HTERT RPE-1 (cell line): Measurements from ENCODE around the gene VPS54.

ENCODE experiments used
- in situ Hi-C: fragments of 300-500 bp; cut with MboI; formaldehyde crosslinking; loops from 4 replicates; pipeline ENCODE4 v1.14.3; 2020; ENCODE audit warnings: low sequenced_read_pairs

The VPS54 gene

GRCh38 chr2:63846487-63846886 lies 172.7 kb downstream of the VPS54 start:
- in situ Hi-C loops: no loop called here

- in situ Hi-C loops: no loop called here
Measured at GRCh38 chr2:63845866-63846265, 173.4 kb downstream of the VPS54 start.

DNA sequence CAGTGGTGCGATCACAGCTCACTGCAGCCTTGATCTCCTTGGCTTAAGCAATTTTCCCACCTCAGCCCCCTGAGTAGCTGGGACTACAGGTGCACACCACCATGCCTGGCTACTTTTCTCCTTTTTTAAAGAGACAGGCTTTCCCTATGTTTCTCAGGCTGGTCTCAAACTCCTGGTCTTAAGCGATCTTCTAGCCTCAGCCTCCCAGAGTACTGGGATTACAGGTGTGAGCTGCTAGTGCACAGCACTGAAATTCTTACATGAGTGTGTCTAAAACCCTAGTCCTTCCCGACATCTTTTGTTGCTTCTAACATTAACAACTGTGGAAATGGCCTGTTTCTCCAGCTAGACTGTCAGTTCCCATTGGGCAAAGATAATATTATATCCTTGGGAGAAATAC lies 174.6 kb downstream of the VPS54 start:
- in situ Hi-C loops: no loop called here

DNA sequence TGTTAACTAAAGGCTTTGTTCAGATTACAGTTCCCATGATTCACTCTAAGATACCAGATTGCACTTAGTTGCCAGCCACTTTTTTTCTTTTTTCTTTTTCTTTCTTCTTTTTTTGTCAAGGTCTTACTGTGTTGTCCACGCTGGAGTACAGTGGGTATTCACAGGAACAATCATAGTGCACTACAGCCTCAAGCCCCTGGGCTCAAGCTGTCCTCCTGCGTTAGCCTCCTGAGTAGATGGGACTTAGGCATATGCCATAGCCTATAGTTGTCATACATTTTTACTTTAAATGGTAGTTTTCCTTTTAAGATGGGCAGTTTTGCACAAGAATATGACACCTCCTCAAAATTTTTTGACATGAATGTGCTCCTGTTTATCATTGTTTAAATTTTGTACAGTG lies 175.4 kb downstream of the VPS54 start:
- in situ Hi-C loops: no loop called here

- in situ Hi-C loops: no loop called here
Measured at GRCh38 chr2:63843093-63843492, 176.1 kb downstream of the VPS54 start.

DNA sequence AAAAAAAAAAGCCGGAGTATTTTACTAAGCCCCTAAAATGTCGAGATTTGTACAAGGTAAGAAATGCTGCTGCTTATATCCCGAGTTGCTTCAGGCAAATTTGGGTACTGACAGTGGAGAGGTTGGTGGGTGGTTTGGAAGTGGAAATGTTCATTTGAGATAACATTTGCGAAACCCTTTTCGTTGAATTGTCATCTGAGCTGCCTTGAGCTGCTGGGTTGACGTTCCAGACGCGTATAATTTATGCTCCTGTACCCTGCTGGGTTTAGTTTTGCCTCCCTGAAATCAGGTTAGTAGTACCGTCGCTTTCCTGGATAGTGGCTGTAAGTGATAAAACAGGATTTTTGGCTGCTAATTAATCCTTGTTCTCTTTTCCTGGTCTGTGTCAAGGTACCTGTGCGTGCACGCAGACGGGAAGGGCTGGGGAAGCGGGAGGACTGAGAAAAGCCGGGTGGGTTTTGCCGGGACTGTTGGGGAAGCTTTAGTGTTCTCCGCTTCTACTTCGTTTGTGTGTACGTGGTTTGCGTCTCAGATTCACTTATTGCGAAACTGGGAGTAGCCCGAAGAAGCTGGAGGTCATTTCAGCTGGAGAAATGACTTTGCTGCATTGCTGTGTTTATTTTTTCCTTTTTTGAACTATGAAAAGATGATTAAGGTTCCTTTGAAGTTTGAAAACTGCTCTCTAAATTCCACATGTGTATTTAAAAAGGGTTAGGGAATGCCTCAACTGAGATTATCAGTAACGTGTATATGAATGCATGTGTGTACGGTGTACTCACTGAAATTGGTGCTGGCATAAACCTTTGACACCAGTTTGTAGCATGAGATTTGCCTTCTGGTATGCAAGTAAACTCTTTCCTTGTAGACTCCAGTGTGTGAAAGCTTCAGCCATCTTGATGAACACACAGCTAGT lies 176.8 kb downstream of the VPS54 start:
- in situ Hi-C loops: no loop called here
